HPDE6-E6E7 (cell line): Measurements from ENCODE around the gene TSEN15.

Experiments
- DNase-seq: peaks from one replicate; pipeline ENCODE4 v3.0.0; 2011; ENCODE audit warnings: missing footprints; ENCODE audit errors: extremely low spot score

Gene TSEN15

DNA sequence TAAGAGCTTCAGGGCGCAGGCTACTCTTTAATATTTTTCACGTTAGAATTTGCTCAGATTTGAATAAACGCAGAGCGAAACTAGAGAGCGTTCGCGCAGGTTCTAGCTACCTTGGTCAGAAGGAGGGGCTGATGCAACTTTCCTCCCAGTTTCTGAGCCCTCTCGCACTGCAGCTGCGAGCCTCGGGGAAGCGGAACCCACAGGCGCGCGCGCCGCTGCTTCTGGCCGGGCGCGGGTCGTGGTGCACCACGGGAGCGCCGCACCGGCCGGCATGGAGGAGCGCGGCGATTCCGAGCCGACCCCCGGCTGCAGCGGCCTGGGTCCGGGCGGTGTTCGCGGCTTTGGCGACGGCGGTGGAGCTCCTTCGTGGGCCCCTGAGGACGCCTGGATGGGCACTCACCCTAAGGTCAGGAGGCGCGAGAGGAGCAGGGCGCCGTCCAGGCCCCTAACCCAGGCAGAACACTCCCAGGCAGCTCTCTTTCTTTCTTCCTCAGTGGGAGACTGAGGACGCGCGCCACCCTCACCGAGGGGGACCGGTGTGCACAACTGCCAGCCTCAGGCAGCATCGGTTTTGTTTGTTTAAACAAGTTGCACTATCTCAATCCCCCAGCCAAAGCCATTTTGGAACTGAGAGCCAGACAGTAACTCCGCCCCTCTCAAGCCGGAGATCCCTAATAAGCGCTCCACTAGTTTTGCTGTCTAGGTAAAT lies at the start of gene TSEN15:
TSS of gene TSEN15 (plus strand) at position 246 of the 709 bp plus-strand sequence. CDS start at position 272, 26 bp downstream.
- peak; percentile 82 for DNase-seq

DNA sequence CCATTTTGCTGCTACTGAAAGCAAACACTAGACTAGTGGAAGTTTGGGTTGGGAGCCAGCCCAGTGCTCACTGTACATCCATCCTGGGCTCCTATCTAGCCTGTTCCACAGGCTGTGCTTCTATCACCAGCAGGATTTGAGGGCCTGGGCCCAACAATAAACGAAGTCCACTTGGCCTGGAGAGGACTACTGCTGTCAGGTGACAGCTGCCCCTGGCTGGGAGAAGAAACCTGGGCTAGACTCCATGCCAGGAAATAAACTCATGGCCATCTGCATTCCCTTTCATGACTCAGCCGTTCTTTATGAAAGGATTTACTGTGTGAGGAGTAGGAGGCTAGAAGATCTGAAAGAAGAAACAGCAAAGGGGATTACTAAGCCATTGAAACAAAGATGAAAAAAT lies 49.5 kb upstream of the TSEN15 start:
- DNase-seq: peak; percentile 20

DNA sequence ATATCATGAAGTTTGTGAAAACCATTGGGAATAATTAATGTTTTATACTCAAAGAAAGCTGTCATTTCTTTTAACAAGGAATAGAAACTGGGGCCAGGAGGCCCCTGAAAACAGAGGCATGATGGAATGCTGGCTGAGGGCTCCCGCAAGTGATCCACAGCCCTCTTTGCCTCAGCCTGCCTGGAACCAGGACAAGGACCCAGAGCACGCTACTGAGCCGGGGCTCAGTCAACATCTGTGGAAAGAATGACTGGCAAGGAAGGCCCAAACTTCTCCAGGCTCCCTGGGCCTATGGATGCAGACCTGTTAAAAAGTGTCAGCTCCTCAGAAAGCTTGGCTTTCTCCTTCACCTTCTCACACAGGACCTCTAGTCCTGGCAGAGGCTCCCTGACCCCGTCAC lies 46.6 kb upstream of the TSEN15 start:
- DNase-seq: no peak

DNA sequence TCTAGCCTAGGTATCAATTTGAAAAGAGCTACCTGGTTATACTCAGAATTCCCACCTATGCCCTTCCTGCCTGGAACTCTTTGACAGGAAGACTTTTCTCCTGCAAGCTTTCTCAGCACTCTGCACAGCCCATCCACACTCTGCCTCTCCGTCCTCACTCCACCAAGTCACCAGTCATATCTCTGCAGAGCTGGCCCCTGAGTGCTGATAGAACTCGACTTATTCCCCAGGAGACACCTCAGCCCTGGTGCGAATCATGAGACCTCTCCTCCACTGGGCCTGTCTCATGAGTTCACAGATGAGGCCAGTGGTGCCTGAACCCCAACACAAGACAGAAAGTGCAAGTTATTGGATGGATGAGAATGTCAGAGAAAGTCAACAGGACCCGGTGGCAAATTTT lies 46.0 kb upstream of the TSEN15 start:
- DNase-seq: no peak

DNA sequence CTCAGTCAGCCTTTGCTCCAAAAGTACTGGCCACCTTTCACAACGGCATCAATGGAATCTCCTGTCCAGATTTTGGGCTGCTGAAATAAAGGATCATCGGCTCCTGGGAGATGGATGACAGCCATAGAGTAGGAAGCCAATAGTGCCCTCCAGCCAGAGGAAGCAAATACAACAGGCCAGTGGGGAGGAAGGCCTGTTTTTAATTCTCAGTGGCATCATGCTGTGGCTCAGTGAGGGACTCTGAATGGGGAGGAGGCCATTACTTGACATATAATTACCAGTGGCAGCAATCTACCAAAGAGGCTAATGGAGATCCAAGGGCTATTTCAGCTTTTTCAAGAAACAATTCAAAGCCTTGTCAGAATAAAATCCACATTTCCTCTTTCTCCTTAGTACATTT lies 40.7 kb upstream of the TSEN15 start:
- DNase-seq: no peak

DNA sequence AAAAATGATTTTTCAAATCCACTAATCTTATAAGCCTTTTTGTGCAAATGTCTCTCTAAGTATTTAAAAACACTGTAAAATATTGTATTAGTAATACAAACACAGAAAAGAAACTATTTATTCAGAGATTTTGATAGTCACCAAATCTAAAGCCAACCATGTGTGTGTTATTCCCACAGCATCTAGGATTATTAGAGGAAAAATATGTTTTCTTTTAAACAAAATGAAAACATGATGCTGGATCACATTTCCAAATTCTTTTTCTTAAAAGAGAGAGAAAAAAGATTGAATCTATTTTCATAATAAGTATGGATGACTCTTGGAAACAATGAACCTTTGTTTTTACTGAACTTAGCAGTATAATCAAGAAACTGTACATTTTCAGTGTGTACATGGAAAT lies 39.3 kb upstream of the TSEN15 start:
- DNase-seq: no peak

DNA sequence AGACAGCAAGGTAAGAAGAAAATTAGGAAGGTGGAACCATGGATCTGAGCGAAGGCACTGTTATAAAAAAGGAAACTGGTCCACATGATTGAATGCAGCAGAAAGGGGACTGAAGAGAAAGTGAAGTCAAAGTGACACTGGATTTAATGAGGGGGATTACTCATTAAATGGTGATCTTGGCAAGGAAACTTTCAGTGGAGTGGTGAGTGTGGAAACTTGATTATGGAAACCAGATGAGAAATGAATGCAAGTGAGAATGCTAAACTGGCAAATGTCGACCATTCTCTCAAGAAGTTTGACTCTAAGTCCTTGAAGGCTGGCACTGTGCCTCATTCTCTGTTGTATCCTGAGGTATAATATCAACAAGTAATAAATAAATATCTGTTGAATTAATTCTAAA lies 37.3 kb upstream of the TSEN15 start:
- no peak for DNase-seq

DNA sequence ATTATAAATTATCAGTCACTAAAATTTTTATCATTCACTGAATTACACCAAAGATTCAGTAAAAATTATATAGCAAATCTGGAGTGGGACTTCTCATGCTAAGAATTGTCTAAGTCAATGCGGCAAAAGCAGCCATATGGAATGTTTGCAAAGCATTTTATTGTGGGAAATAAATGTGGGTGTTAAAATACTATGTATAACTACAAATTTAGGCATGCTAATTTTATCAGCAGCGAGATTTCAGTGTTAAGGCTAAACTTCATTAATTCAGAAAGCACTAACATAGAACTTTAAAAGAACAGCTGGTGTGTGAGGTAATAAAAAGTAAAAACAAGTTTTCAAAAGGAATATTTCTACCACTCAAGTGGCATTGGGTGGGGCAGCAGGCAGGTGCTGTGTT lies 35.4 kb upstream of the TSEN15 start:
- no peak for DNase-seq

DNA sequence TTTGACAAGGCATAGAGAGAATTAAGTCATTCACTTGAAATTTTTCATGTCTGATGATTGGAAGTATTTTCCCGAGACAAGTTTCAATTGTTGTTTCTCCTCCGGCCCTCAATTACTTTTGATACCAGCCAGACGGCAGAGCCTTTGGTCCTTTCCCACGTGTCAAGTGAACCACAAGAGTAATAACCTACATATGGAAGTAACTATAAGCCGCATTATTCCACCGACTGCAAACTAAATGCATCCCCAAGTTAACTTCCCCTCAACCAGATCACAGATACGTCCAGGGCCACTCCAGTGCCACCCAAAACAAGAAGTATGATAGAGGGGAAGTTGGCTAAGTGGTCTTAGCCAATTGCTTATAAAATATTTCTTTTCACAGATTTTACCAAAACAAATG lies 34.2 kb upstream of the TSEN15 start:
- DNase-seq: no peak

DNA sequence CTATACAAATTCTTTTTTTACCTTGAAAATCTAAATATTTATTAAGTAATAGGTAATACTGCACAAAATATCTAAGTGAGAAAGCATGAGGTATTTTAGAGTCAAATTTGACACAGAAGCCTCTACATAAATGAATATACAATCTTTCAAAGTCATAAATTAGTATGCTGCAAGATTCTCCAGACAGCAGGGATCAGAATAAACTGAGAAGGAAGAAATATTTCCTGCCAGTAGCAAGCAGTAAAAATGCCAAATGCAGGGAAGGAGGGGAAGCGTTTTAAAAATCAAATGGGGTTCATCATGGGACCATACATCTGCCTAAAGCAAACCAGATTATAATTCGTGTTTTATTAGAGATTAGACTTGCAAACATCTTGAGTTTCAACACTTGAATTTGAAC lies 32.9 kb upstream of the TSEN15 start:
- no peak for DNase-seq

DNA sequence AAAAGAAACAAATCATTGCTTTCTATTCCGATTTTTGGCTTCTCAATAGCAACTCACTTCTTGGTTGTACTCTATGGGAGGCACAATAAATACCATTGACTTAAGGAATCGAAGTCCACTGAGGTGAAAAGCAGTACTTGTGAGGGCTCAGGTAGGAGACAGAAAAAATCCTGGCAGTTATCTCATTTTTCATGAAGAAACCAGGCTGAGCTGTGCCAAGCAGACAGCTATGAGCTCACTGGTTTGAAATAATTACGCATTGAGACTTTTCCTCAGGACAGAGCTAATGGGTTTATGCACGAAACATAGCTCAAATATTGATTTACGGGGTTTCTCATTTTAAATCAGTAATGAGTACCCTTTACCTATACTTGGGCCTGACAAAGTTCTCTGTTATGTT lies 32.5 kb upstream of the TSEN15 start:
- DNase-seq: no peak

DNA sequence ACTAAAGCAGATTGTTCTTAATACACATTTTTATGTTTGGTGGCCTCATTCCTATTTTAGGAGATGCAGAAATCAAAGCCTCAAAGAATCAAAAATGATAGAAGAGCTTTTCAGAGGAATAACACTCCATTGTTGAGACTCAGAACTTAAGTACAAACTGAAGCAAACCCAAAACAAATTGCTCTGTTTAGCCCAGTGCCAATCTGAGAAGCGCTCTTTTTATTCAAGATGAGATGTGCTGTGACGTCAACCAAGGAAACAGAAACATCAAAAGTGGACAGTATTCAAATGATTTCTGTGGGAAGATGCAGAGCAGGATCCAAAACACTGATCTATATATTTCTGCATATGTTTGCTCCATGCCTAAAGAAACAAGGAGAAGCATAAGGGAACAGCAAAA lies 32.0 kb upstream of the TSEN15 start:
- DNase-seq: no peak

DNA sequence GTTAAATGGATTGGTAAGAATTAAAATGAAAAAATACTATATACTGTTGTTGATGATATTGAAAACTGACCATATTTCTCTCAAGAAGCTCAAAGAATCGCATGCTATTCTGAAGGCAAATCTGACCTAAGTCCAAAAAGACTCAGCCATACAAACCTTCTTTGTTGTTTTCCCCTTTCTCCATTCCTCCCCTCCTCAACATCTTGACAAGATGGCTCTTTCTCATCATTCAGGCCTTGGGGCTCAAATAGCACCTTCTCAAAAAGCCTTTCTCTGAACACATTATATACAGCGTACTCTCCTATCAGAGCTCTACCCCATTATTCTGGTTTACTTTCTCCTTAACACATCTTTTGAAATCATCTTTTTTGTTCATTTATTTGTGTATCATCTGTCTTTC lies 31.2 kb upstream of the TSEN15 start:
- no peak for DNase-seq

DNA sequence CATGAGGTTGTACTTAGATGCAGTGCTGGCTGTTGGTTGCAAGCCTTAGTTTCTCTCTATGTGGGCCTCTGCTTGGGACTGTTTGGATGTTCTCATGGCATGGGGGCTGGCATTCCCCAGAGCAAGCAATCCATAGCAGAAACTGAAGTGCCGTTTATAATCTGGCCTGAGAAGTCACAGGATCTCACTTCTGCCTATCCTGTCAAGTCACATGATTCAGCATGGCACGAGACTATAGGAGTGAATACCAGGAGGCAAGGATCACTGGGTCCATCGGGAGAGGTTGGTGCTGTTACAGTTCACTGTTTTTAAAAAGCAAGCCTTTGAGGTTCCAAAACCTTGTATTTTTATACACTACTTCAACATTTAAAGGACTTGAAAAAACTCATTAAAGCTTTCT lies 30.7 kb upstream of the TSEN15 start:
- no peak for DNase-seq

DNA sequence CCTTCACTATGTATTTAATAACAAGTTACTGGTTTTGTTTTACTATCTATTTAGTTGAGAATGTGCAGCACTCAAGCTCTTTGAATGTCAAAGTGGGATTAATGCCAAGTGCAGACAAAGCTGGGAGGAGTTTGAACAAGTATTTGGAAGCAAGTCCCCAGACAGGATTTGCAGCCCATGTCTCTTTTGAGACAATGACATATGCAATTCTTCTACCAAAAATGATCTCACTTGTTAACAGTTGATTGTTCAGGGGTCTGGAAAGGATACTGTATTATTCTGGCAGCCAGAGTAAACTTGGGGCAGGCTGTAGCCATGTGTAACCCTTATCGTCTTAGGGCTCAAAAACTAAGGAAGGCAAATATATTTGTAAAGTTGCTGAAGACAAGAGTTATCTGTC lies 29.8 kb upstream of the TSEN15 start:
- no peak for DNase-seq

DNA sequence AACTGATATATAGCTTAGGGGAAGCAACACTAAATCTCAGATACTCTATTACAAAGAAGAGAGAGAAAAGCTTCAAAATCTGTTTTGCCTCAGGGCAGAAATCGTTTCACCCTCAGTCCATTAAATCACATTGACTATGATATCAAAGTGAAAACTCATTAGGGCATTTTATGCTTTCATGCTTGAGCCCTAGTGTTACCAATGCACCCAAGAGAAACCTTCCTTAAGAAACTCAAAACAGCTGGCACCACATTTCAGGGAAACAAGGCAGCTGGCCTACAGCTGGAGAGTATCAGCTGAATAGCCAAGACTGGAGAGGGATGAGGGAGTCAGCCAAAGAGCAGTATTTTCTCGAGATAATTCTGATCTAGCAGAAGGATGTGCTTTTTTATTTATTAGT lies 28.9 kb upstream of the TSEN15 start:
- no peak for DNase-seq

DNA sequence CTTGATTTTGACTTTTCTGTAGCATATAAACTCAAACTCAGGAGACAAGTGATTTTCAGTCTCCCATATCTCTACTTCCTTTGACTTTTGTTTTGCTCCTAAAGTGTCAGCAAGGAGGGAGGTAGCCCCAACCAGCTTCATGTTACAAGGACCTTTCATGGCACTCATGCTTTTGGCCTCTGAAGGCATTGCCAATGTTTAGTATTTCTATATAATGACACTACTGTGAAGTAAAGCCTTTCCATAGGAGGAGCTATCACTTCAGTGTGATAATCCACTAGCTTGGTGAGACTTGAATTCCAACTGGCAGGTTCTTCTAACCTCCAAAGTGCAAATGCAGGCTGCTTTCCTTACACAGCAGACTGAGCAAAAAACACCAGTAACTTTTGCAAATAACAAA lies 28.4 kb upstream of the TSEN15 start:
- DNase-seq: no peak

DNA sequence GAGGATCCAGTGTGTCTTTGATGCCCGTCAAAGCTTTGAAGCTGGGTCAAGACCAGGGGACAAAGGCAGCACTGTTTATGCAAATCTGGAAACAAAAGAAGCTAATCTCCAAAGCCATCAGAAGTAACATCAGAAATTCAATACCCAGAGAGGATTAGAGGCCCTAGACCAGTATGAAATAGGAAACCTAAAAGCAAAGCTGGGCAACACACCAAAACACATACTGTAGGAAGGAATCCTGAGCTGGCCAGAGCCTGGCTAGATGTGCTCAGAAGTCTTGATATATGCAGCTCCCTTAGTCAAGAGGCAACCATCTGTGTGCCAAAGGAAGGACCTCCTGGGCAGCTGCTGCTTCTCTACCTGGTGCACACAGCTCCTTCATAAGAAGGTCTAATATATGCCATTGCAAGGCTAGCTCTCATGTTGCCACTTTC lies 26.3 kb upstream of the TSEN15 start:
- DNase-seq: no peak

DNA sequence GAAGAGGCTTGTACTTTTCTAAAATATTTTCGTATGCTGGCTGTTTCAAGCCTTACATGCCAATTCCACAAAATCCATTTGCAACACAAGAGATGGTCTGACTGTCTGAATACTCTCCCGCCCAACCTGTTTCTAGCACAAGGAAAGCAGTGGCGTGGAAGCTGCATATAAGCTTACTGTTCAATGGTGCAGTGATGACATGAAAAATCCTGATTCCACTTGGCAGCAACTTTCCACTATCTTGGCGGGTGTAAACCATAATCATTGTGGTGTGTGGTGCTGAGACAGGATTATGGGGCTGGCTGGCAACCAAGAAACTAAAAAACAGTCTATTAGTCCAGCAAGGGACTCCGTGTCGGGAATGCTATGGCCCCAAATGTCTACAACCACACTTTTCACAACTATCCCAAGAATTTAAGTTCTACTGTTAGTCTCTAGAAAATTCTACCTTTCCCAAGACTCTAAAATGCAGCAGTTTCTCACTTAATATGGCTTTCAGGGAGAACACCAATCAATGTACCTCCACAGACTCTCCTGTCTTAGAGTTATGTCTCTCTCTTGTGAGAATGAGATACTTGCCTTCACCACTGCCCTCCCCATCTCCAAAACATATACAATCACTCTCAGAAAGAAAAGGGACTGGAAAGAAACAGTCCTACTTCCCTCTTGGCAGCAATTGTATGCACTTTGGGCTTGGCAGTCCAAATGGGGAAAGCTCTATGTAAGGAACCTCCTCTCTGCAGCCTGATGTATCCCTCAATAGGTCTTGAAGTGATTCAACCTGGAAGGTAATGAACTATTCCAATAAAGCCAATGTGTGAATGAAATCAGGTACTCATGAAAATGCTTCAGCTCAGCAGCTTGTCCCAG lies 23.5 kb upstream of the TSEN15 start:
- DNase-seq: no peak

DNA sequence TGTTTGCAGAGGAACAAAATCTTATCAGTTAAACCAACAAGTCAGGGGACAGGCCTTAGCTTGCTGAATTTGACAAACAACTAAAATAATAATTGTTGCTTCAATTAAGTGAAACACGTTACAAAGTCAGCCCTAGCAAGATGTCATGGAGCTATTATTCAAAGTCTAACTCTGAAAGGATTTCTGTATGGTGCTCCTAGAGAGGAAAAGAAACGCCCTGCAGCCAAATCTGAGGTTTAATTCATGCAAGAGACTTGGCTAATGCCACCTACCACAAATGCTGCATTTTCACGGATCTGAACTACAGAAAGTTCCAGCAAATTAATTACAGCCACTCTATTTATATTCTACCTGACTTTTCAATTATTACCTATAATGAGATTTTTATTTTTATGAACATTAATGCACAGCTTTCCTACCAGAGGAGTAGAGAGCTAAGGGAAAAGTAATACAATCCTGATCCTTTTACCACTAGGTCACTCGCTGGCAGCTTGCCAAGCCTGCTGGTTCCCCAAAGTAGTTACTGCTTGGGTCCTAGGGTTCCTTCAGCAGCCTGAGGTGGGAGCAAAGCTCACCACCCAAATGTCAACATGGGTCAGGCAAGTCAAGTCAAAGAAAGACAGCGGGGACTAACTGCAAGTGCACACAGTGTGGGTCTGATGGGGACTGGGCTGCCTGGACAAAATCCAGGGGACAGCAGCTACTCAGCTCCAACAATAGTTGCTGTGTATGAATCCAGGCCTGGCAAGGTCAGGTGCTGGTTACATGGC lies 22.5 kb upstream of the TSEN15 start:
- DNase-seq: no peak

DNA sequence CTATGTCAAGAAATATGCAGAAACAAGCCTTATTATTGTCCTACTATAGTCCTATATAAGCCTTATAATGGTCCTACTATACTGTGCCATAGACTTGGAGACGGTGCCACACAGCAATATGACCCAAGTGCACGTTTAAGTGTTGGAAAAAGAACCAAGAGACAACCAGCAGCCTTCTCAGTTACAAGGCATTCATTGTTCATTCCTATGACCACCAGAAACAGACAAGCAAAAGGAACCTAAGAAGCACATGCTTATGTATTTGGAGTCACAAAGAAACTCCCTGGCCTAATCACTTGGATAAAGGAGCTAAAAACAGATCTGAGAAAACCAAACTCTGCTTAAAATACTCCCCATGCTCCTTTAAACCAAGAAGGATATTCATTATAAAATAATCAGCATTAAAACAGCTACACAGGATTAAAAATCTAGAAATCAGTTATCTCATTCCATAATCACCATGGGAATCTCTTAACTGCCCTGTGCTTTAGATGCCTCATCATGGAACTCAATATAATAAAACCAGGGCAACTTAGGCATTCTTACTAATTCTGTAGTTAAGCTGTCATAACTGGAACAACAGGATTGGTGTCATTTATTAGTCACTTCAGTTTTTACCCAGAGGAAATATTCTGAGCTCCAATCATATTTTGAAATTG lies 21.0 kb upstream of the TSEN15 start:
- no peak for DNase-seq

DNA sequence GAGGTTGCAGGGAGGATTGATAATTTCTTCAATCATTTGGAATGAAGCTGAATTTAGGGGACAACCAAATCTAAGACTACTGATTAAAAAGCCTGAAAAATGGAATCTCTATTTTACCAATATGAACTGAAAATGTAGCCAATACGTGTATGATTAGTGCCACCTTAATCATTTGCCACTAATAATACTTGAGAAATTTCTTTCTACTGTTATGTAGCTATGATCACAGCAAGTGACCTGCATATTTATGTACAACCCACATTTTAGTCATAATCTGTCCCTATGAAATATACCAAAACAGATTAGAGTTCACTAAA lies 20.5 kb upstream of the TSEN15 start:
- DNase-seq: no peak
